Hepatocyte (in vitro differentiated cells): Measurements from ENCODE around the gene MX2. TPM values are rescaled to one million over a fixed set of nuclear protein-coding genes. Genes with fewer than 3 reads are reported as not detected.

Experiments
- DNase-seq: peaks from one replicate; pipeline ENCODE4 v3.0.0-alpha.2; 2016; ENCODE audit warnings: low spot score
- H2AFZ ChIP-seq: fragments of 200-600 bp; sonication (generic); 2 replicates; pipeline ENCODE4 v1.6.0; 2016; ENCODE audit warnings: antibody characterized with exemption, mild to moderate bottlenecking
- H3K27ac ChIP-seq: fragments of 200-600 bp; sonication (generic); 2 replicates; pipeline ENCODE4 v1.5.1; 2016; ENCODE audit warnings: mild to moderate bottlenecking
- H3K27me3 ChIP-seq: fragments of 200-600 bp; sonication (generic); 2 replicates; pipeline ENCODE4 v1.6.1; 2016
- H3K36me3 ChIP-seq: fragments of 200-600 bp; sonication (generic); replicated peaks from 2 replicates; pipeline ENCODE4 v1.5.1; 2016; ENCODE audit warnings: low read depth; ENCODE audit not compliant: insufficient read depth
- H3K4me1 ChIP-seq: fragments of 200-600 bp; sonication (generic); 2 replicates; pipeline ENCODE4 v1.5.1; 2016; ENCODE audit warnings: mild to moderate bottlenecking, moderate library complexity; ENCODE audit not compliant: insufficient read depth
- H3K4me2 ChIP-seq: fragments of 200-600 bp; sonication (generic); 2 replicates; pipeline ENCODE4 v1.6.0; 2016
- H3K4me3 ChIP-seq: fragments of 200-600 bp; sonication (generic); 2 replicates; pipeline ENCODE4 v1.5.1; 2016; ENCODE audit warnings: mild to moderate bottlenecking
- H3K79me2 ChIP-seq: fragments of 200-600 bp; sonication (generic); 2 replicates; pipeline ENCODE4 v1.6.0; 2017; ENCODE audit warnings: mild to moderate bottlenecking
- H3K9me2 ChIP-seq: fragments of 200-600 bp; sonication (generic); replicated peaks from 2 replicates; pipeline ENCODE4 v1.6.0; 2017; ENCODE audit warnings: mild to moderate bottlenecking; ENCODE audit not compliant: insufficient read depth
- H3K9me3 ChIP-seq: fragments of 200-600 bp; sonication (generic); 2 replicates; pipeline ENCODE4 v1.5.1; 2016; ENCODE audit warnings: low read depth, mild to moderate bottlenecking
- H4K20me1 ChIP-seq: fragments of 200-600 bp; sonication (generic); 2 replicates; pipeline ENCODE4 v1.6.0; 2016; ENCODE audit warnings: mild to moderate bottlenecking; ENCODE audit not compliant: insufficient read depth, poor library complexity, severe bottlenecking
- CTCF ChIP-seq: fragments of 200-600 bp; sonication (generic); IDR thresholded peaks from 2 replicates; pipeline ENCODE4 v1.5.1; 2016; ENCODE audit warnings: antibody characterized with exemption, mild to moderate bottlenecking; ENCODE audit not compliant: poor library complexity
- EZH2 ChIP-seq: fragments of 200-600 bp; sonication (generic); IDR thresholded peaks from 2 replicates; pipeline ENCODE4 v1.6.1; 2016; ENCODE audit warnings: antibody characterized with exemption, mild to moderate bottlenecking, borderline replicate concordance
- EZH2phosphoT487 ChIP-seq: fragments of 200-600 bp; sonication (generic); IDR thresholded peaks from one replicate; pipeline ENCODE4 v1.6.1; 2018; ENCODE audit warnings: antibody characterized with exemption, mild to moderate bottlenecking, low read depth, moderate library complexity; ENCODE audit not compliant: unreplicated experiment, severe bottlenecking
- WGBS: methylation state at CpG from one replicate; pipeline ENCODE4 v1.1.6; 2016; ENCODE audit warnings: low lambda C conversion rate; ENCODE audit errors: missing lambda C conversion rate; 5-methylcytosine and 5-hydroxymethylcytosine counted together
- polyA plus RNA-seq: library from polyadenylated mRNA; unstranded; fragments of >200 nt; fragmentation: Nextera tagmentation; extraction: Ambion mirVana; gene quantifications from 2 replicates; pipeline ENCODE4 v1.2.1, GENCODE V29; 2016
- total RNA-seq: library from RNA; depleted of rRNA; stranded (reverse); fragments of >200 nt; gene quantifications from 2 replicates; pipeline ENCODE4 v1.2.3, GENCODE V29; 2014

MX2 gene
- total and polyA plus RNA-seq, 2 experiments from 2014 or later: 1.1 to 2.6 TPM

GRCh38 chr21:41316200-41317062, 45.4 kb upstream of the MX2 start, which contains the start of gene FAM3B:
Gene FAM3B, plus strand, starts transcription at chr21:41316801. Its CDS starts 79 bp downstream, at chr21:41316880.
- Histone ChIP-seq H3K9me3 (no peaks in the 10 kb centered on the region), H3K4me1 (peaks cover 16% of the 10 kb centered on the region), H3K79me2 (no peaks in the 10 kb centered on the region), H3K9me2 (no peaks in the 10 kb centered on the region), H3K27me3 (peaks cover 14% of the 10 kb centered on the region), H3K27ac (peak within 1 kb of the TSS; percentile 60), H3K36me3 (no peaks in the 10 kb centered on the region), H3K4me2 (peak within 1 kb of the TSS; percentile 92), H4K20me1 (no peaks in the 10 kb centered on the region), H3K4me3 (peak within 1 kb of the TSS; percentile 52), H2AFZ (peak within 1 kb of the TSS; percentile 45)
- peak; percentile 69 for DNase-seq
- 15% methylated on average over 31 of the region's 55 CpGs for WGBS
- no peak for TF ChIP-seq CTCF
- TF ChIP-seq EZH2phosphoT487: no peak
- no peak for TF ChIP-seq EZH2

- peaks cover 22% of the 10 kb centered on the region for H3K4me1 ChIP-seq
- 8% methylated on average over 13 of the region's 19 CpGs for WGBS
- DNase-seq: no peak
Measured at GRCh38 chr21:41317063-41317392, 44.8 kb upstream of the MX2 start.

GRCh38 chr21:41317458-41317857, 44.4 kb upstream of the MX2 start:
- Histone ChIP-seq H2AFZ (no peak overlapping the region), H4K20me1 (no peaks in the 10 kb centered on the region), H3K27me3 (peaks cover 14% of the 10 kb centered on the region), H3K4me3 (no peak overlapping the region), H3K9me3 (no peaks in the 10 kb centered on the region), H3K4me1 (peaks cover 26% of the 10 kb centered on the region), H3K79me2 (no peaks in the 10 kb centered on the region), H3K4me2 (peak overlapping the region; percentile 92), H3K9me2 (no peaks in the 10 kb centered on the region), H3K36me3 (no peaks in the 10 kb centered on the region), H3K27ac (peak overlapping the region; percentile 60)
- TF ChIP-seq CTCF: no peak
- TF ChIP-seq EZH2: no peak
- no peak for TF ChIP-seq EZH2phosphoT487
- WGBS: 75% methylated on average over 10 of the region's 10 CpGs
- DNase-seq: no peak

More at GRCh38 chr21:41317063-41317392, 44.8 kb upstream of the MX2 start:
- Histone ChIP-seq H2AFZ (peak overlapping the region; percentile 45), H3K27ac (peak overlapping the region; percentile 60), H3K9me3 (no peaks in the 10 kb centered on the region), H4K20me1 (no peaks in the 10 kb centered on the region), H3K9me2 (no peaks in the 10 kb centered on the region), H3K27me3 (peaks cover 14% of the 10 kb centered on the region), H3K79me2 (no peaks in the 10 kb centered on the region), H3K4me2 (peak overlapping the region; percentile 92), H3K36me3 (no peaks in the 10 kb centered on the region), H3K4me3 (peak overlapping the region; percentile 52)
- no peak for TF ChIP-seq CTCF
- TF ChIP-seq EZH2: no peak
- TF ChIP-seq EZH2phosphoT487: no peak
